ENCODE measurements around the gene MYH11. TPM values are rescaled to one million over a fixed set of nuclear protein-coding genes. Genes with fewer than 3 reads are reported as not detected.

MYH11 gene
- total and polyA plus RNA-seq, 10 of the 15 experiments (the other 5 are each of a cell fraction or from before 2014, with no cell fraction given): 0.01 to 1.9 (median 0.13) TPM; not detected in 1

DNA sequence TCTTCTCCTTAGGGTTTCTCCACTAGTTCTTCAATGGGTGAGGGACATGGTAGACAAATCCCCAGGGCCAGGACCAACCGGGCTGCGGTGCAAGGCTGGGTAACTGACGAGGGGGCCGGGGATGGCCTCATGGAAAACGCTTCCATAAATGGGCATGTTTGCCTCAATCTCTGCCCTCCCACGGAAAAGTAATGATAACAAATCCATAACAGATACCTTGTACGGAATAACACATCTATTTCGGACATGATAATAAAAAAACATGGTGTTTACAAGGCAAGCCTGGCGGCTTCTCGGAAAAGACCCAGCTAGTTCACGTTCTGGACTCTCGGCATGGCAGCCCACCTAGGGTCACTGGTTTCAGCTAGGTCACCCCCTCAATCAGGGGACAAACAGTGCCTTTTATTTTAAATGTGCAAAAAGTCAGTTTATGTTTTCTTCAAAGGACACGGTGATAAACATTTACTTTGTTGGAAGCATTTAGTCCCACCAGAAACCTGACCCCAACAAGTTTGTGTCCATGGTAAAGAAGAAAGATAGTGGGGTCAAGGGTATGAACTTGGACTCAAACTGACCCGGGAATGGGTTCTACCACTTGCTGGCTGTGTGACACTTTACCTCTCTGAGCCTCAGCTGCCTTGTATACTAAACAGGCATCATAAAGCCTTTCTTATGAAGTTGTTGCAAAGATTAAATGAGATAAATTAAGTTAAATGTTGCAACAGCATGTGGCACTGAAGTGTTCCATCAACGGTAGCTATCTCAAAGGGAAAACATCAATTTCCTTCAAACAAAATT lies 1.7 kb downstream of the MYH11 start (continued):
- no peak for TF ChIP-seq GATAD2B (conservative IDR thresholded peaks at IDR 0.05; ENCODE audit: low read depth)
- TF ChIP-seq, protein P1, sequence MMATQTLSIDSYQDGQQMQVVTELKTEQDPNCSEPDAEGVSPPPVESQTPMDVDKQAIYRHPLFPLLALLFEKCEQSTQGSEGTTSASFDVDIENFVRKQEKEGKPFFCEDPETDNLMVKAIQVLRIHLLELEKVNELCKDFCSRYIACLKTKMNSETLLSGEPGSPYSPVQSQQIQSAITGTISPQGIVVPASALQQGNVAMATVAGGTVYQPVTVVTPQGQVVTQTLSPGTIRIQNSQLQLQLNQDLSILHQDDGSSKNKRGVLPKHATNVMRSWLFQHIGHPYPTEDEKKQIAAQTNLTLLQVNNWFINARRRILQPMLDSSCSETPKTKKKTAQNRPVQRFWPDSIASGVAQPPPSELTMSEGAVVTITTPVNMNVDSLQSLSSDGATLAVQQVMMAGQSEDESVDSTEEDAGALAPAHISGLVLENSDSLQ (IDR thresholded peaks at IDR 0.05): no peak
- TF ChIP-seq KAT2A (conservative IDR thresholded peaks at IDR 0.05; ENCODE audit: control insufficient read depth, low read depth, low read length): no peak
- TF ChIP-seq FOXM1 (IDR thresholded peaks at IDR 0.05; ENCODE audit: low read depth, low read length): no peak
- no peak for TF ChIP-seq LARP7 (IDR thresholded peaks at IDR 0.05)
- no peak for TF ChIP-seq BACH1 (IDR thresholded peaks at IDR 0.05; ENCODE audit: borderline replicate concordance)

DNA sequence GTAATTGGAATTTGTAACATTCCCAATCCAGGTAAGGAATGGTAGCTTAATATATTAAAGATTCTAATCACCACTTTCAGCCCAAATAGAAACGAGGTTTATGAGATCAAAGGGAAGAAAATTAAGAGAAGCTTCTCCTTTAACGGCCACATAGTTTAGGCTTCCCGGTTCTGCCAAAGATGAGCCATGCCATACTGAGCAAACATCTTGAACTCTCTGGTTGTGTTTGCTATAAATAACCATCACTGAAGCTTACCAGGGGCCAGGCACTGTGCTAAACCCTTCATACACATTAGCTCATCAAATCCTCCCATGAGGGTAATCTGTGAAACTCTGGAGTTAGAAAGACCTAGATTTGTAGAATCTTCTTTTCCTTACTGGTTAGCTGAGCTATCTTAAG lies 2.8 kb downstream of the MYH11 start:
- ChIA-PET CTCF (interaction anchor here (0.8 kb wide), 1 partner anchor 20 kb away, joined by 3 read pairs; no protein-coding TSS in a partner anchor), POLR2A (interaction anchor here (0.6 kb wide), 1 partner anchor 9 kb away, joined by 3 read pairs; no protein-coding TSS in a partner anchor), SMC1A (ENCODE audit: uncharacterized antibody, unreplicated experiment) (interaction anchor here (0.6 to 1.3 kb wide), 3 partner anchors 10 to 618 kb away, joined by 3 to 5 read pairs (median 3); no protein-coding TSS in a partner anchor), RAD21 (ENCODE audit: unreplicated experiment) (interaction anchor here (0.7 kb wide), 1 partner anchor 18 kb away, joined by 3 read pairs; no protein-coding TSS in a partner anchor)
- Histone ChIP-seq H4K20me1 (ENCODE audit: control insufficient read depth, insufficient read depth) (no peaks in the 10 kb centered on the region), H3K79me2 (ENCODE audit: control insufficient read depth, insufficient read depth, low read length) (no peaks in the 10 kb centered on the region), H3K9ac (ENCODE audit: control insufficient read depth, insufficient read depth, low read length) (no peak overlapping the region), H3K4me1 (ENCODE audit: control insufficient read depth, insufficient read depth, low read length) (peaks cover 18% of the 10 kb centered on the region; the same call in 1 of the 2 replicates), H3K9me3 (replicated peaks; ENCODE audit: control insufficient read depth, insufficient read depth, low read length) (no peaks in the 10 kb centered on the region), H3K27me3 (replicated peaks in 1 of 2; ENCODE audit: control insufficient read depth in 2 of 2, insufficient read depth in 2 of 2, low read length in 1 of 2) (peaks cover 8 to 10% of the 10 kb centered on the region in 2 experiments), H3K36me3 (ENCODE audit: control insufficient read depth in 2 of 2, insufficient read depth in 2 of 2, low read length in 1 of 2) (no peaks in the 10 kb centered on the region), H3K4me3 (no peak overlapping the region), H3K4me2 (ENCODE audit: control insufficient read depth, insufficient read depth) (no peak overlapping the region), H3K27ac (ENCODE audit: control insufficient read depth, insufficient read depth) (no peak overlapping the region), H2AFZ (ENCODE audit: control insufficient read depth, low read depth, low read length) (no peak overlapping the region)
- DNase-seq (ENCODE audit: low read depth, low spot score) (no peak), ATAC-seq (no peak), FAIRE-seq (no peak)
- 63% methylated on average over 3 of the region's 3 CpGs for WGBS (ENCODE audit: insufficient coverage, insufficient replicate concordance, low lambda C conversion rate, missing lambda C conversion rate)
- intact Hi-C loops (cut with micrococcal nuclease; ENCODE audit: unreplicated experiment) (no loop called here), in situ Hi-C loops (cut with MboI) (no loop called here)
- TF ChIP-seq CHD1 (IDR thresholded peaks at IDR 0.05; ENCODE audit: low read depth, low read length) (no peak), EP300 (IDR thresholded peaks at IDR 0.05; ENCODE audit: borderline replicate concordance in 1 of 2, control insufficient read depth in 1 of 2, low read depth in 2 of 2, low read length in 2 of 2) (no peak), IKZF2 (IDR thresholded peaks at IDR 0.05) (no peak), TCF3 (IDR thresholded peaks at IDR 0.05; ENCODE audit: borderline replicate concordance, insufficient read depth, low read depth, low read length) (no peak)
- BruUV-seq (replicated peaks): no TSS peak
